H1 (cell line): ENCODE results near the gene GBP5. TPM values are rescaled to one million over a fixed set of nuclear protein-coding genes. Genes with fewer than 3 reads are reported as not detected.

Source experiments
- CTCF ChIA-PET: fragments of 300-600 bp; sonication (Branson Sonifier 250); formaldehyde crosslinking; loops from one replicate; lab custom pipeline; 2021; ENCODE audit not compliant: partially characterized antibody; lab: Charles Lee
- POLR2A ChIA-PET: fragments of 300-600 bp; sonication (Branson Sonifier 250); formaldehyde crosslinking; loops from one replicate; lab custom pipeline; 2021; ENCODE audit warnings: inconsistent platforms; ENCODE audit not compliant: partially characterized antibody; lab: Charles Lee
- DNase-seq, 2 experiments: peaks; one replicate each; pipeline versions ENCODE4 v3.0.0 to v3.0.0-alpha.2; 2010 to 2022; ENCODE audit warnings: low spot score in 2 of 2, low read depth in 1 of 2, mixed read lengths in 1 of 2
- FAIRE-seq: peaks from 2 replicates; lab custom pipeline; 2011; peaks lifted over from hg19 to GRCh38; lab: Jason Lieb, UNC
- H2AFZ ChIP-seq: 2 replicates; pipeline ENCODE4 v1.8.1; 2012; ENCODE audit warnings: low read length, inconsistent platforms
- H2AK5ac ChIP-seq: 2 replicates; pipeline ENCODE4 v1.6.1; 2013; ENCODE audit warnings: low read depth, low read length
- H2BK120ac ChIP-seq: replicated peaks from 2 replicates; pipeline ENCODE3; 2013; ENCODE audit warnings: low read depth, low read length, inconsistent platforms
- H2BK12ac ChIP-seq: 2 replicates; pipeline ENCODE4 v1.6.1; 2013; ENCODE audit warnings: low read depth, low read length
- H2BK15ac ChIP-seq: 2 replicates; pipeline ENCODE4 v1.6.1; 2013; ENCODE audit warnings: low read length
- H2BK20ac ChIP-seq: 2 replicates; pipeline ENCODE4 v1.6.1; 2013; ENCODE audit warnings: low read length
- H2BK5ac ChIP-seq: 2 replicates; pipeline ENCODE4 v1.6.1; 2013; ENCODE audit warnings: low read depth, low read length
- H3K14ac ChIP-seq: 2 replicates; pipeline ENCODE4 v1.6.1; 2013; ENCODE audit warnings: inconsistent platforms; ENCODE audit not compliant: insufficient read length
- H3K18ac ChIP-seq: 2 replicates; pipeline ENCODE4 v1.6.1; 2013; ENCODE audit warnings: low read length; ENCODE audit errors: extremely low read depth
- H3K23ac ChIP-seq: 2 replicates; pipeline ENCODE4 v1.6.1; 2013; ENCODE audit warnings: inconsistent platforms; ENCODE audit not compliant: insufficient read length
- H3K23me2 ChIP-seq: 2 replicates; pipeline ENCODE4 v1.6.1; 2013; ENCODE audit warnings: low read depth, low read length
- H3K27ac ChIP-seq: 2 replicates; pipeline ENCODE4 v1.6.1; 2011; ENCODE audit warnings: low read depth, low read length, inconsistent platforms
- H3K27me3 ChIP-seq, 4 experiments: replicated peaks in 1 of 4; 1 replicate in 1 of 4; 2 replicates in 3 of 4; pipeline versions ENCODE4 v1.6.1 to v1.8.1; 2011 to 2013; ENCODE audit warnings: low read length in 3 of 4, mild to moderate bottlenecking in 3 of 4, inconsistent platforms in 2 of 4, mixed read lengths in 2 of 4, moderate library complexity in 1 of 4; ENCODE audit not compliant: control insufficient read depth in 3 of 4, insufficient read depth in 3 of 4; ENCODE audit errors: extremely low read depth in 1 of 4
- H3K36me3 ChIP-seq, 4 experiments: 2 replicates each; pipeline versions ENCODE4 v1.6.1 to v1.8.1; 2011 to 2013; ENCODE audit warnings: mild to moderate bottlenecking in 4 of 4, low read length in 3 of 4, moderate library complexity in 2 of 4, control low read depth in 1 of 4, inconsistent platforms in 1 of 4; ENCODE audit not compliant: insufficient read depth in 4 of 4, control insufficient read depth in 2 of 4
- H3K4ac ChIP-seq: replicated peaks from 2 replicates; pipeline ENCODE3; 2013; ENCODE audit warnings: low read length, low read depth, mixed read lengths, inconsistent platforms; ENCODE audit not compliant: insufficient read length
- H3K4me1 ChIP-seq, 4 experiments: replicated peaks in 1 of 4; 1 replicate in 1 of 4; 2 replicates in 3 of 4; pipeline versions ENCODE4 v1.6.1 to v1.8.1; 2011 to 2013; ENCODE audit warnings: low read length in 3 of 4, inconsistent platforms in 2 of 4, mixed read lengths in 1 of 4; ENCODE audit not compliant: insufficient read depth in 4 of 4, control insufficient read depth in 3 of 4
- H3K4me2 ChIP-seq, 2 experiments: 2 replicates each; pipeline versions ENCODE4 v1.6.1 to v1.8.1; 2011 to 2013; ENCODE audit warnings: low read depth in 2 of 2, low read length in 2 of 2, control low read depth in 1 of 2, inconsistent platforms in 1 of 2, mild to moderate bottlenecking in 1 of 2; ENCODE audit not compliant: insufficient read depth in 1 of 2
- H3K4me3 ChIP-seq, 4 experiments: fragments of 200-600, 300-600 bp in 1 of 4; sonication (generic), shearing (Covaris generic), sonication (Bioruptor Twin) in 1 of 4; 2 replicates each; pipeline versions ENCODE4 v1.5.1 to v1.8.1; 2011 to 2016; ENCODE audit warnings: low read length in 4 of 4, low read depth in 3 of 4, control low read depth in 2 of 4, inconsistent platforms in 2 of 4, mild to moderate bottlenecking in 2 of 4, mixed read lengths in 1 of 4, moderate library complexity in 1 of 4; ENCODE audit not compliant: insufficient read depth in 2 of 4; ENCODE audit errors: extremely low read depth in 1 of 4
- H3K56ac ChIP-seq: replicated peaks from 2 replicates; pipeline ENCODE3; 2013; ENCODE audit warnings: low read depth, mild to moderate bottlenecking, mixed read lengths, low read length, inconsistent platforms; ENCODE audit not compliant: insufficient read length
- H3K79me1 ChIP-seq: 2 replicates; pipeline ENCODE4 v1.6.1; 2013; ENCODE audit warnings: low read depth, low read length, control low read depth
- H3K79me2 ChIP-seq, 2 experiments: 2 replicates each; pipeline versions ENCODE4 v1.6.1 to v1.8.1; 2012 to 2013; ENCODE audit warnings: low read length in 2 of 2, mild to moderate bottlenecking in 2 of 2, inconsistent platforms in 1 of 2; ENCODE audit not compliant: insufficient read depth in 2 of 2, control insufficient read depth in 1 of 2
- H3K9ac ChIP-seq, 4 experiments: replicated peaks in 1 of 4; 1 replicate in 1 of 4; 2 replicates in 3 of 4; pipeline versions ENCODE4 v1.6.1 to v1.8.1; 2011 to 2013; ENCODE audit warnings: low read depth in 3 of 4, low read length in 3 of 4, control low read depth in 2 of 4, mild to moderate bottlenecking in 2 of 4, moderate library complexity in 2 of 4, inconsistent platforms in 1 of 4; ENCODE audit errors: extremely low read depth in 1 of 4
- H3K9me3 ChIP-seq, 2 experiments: 2 replicates each; pipeline versions ENCODE4 v1.6.1 to v1.8.1; 2012 to 2013; ENCODE audit warnings: mild to moderate bottlenecking in 2 of 2, moderate library complexity in 2 of 2, control low read depth in 1 of 2, inconsistent platforms in 1 of 2, low read depth in 1 of 2, low read length in 1 of 2, mixed read lengths in 1 of 2; ENCODE audit not compliant: insufficient read depth in 2 of 2
- H4K20me1 ChIP-seq, 2 experiments: replicated peaks in 1 of 2; 2 replicates each; pipeline versions ENCODE3 to v1.8.1; 2011 to 2013; ENCODE audit warnings: inconsistent platforms in 2 of 2, low read length in 2 of 2, mild to moderate bottlenecking in 1 of 2; ENCODE audit not compliant: insufficient read depth in 2 of 2, control insufficient read depth in 1 of 2
- H4K5ac ChIP-seq: 2 replicates; pipeline ENCODE4 v1.6.1; 2013; ENCODE audit warnings: low read length, low read depth, mixed read lengths, inconsistent platforms; ENCODE audit not compliant: insufficient read length
- H4K8ac ChIP-seq: 2 replicates; pipeline ENCODE4 v1.8.0; 2013; ENCODE audit warnings: mild to moderate bottlenecking, moderate library complexity, low read length, inconsistent platforms; ENCODE audit not compliant: insufficient read depth; ENCODE audit errors: extremely low read depth
- H4K91ac ChIP-seq: replicated peaks from 2 replicates; pipeline ENCODE3; 2013; ENCODE audit warnings: low read length, mixed read lengths, inconsistent platforms; ENCODE audit not compliant: insufficient read length
- CBX8 ChIP-seq: fragments of 300-800, 300-1000 bp; sonication (generic); IDR thresholded peaks from 2 replicates; pipeline ENCODE4 v1.7.1; 2016; ENCODE audit warnings: low read depth, low read length, borderline replicate concordance
- CREB1 ChIP-seq: IDR thresholded peaks from 2 replicates; pipeline ENCODE4 v1.6.1; 2012; ENCODE audit warnings: inconsistent platforms
- HDAC2 ChIP-seq, 2 experiments: fragments of 300-600 bp in 1 of 2; sonication (generic) in 1 of 2; IDR thresholded peaks; 2 replicates each; pipeline ENCODE4 v1.6.1; 2011 to 2012; ENCODE audit warnings: low read depth in 2 of 2, low read length in 2 of 2, mild to moderate bottlenecking in 2 of 2, moderate library complexity in 2 of 2, borderline replicate concordance in 1 of 2, inconsistent platforms in 1 of 2
- JUN ChIP-seq: IDR thresholded peaks from 2 replicates; pipeline ENCODE4 v1.6.1; 2011; ENCODE audit warnings: low read depth, mild to moderate bottlenecking, improper control_type of control experiment, low read length
- POU5F1 ChIP-seq: IDR thresholded peaks from 2 replicates; pipeline ENCODE4 v1.6.1; 2011; ENCODE audit warnings: low read depth, mild to moderate bottlenecking, low read length, moderate library complexity
- SIX5 ChIP-seq: IDR thresholded peaks from 2 replicates; pipeline ENCODE4 v1.6.1; 2011; ENCODE audit warnings: mild to moderate bottlenecking, low read depth, low read length
- SP2 ChIP-seq: IDR thresholded peaks from 2 replicates; pipeline ENCODE4 v1.6.1; 2012; ENCODE audit warnings: mild to moderate bottlenecking, low read length, inconsistent platforms
- TBP ChIP-seq: IDR thresholded peaks from 2 replicates; pipeline ENCODE4 v1.6.1; 2011; ENCODE audit warnings: low read depth, low read length, improper control_type of control experiment
- TEAD4 ChIP-seq: IDR thresholded peaks from 2 replicates; pipeline ENCODE4 v1.6.1; 2012; ENCODE audit warnings: low read depth, low read length, inconsistent platforms, mixed read lengths
- USF2 ChIP-seq: IDR thresholded peaks from 2 replicates; pipeline ENCODE4 v1.6.1; 2011; ENCODE audit warnings: low read length, improper control_type of control experiment
- WGBS, 2 experiments: shearing (Covaris generic) in 1 of 2; methylation state at CpG; one replicate each; pipeline versions ENCODE4 v1.1.6 to v1.1.7; 2013 to 2015; ENCODE audit warnings: low lambda C conversion rate in 2 of 2, mixed read lengths in 2 of 2, inconsistent platforms in 1 of 2, low coverage in 1 of 2, missing lambda C conversion rate in 1 of 2; ENCODE audit not compliant: insufficient replicate concordance in 2 of 2, insufficient coverage in 1 of 2, insufficient read length in 1 of 2; ENCODE audit errors: extremely low coverage in 1 of 2, missing lambda C conversion rate in 1 of 2; 5-methylcytosine and 5-hydroxymethylcytosine counted together
- polyA plus RNA-seq, 7 experiments: library from polyadenylated mRNA; depleted of rRNA in 3 of 7; stranded (reverse) in 5 of 7; unstranded in 2 of 7; fragments of >200 nt in 5 of 7; fragments of 200-250 nt in 2 of 7; gene quantifications; 1 replicate in 5 of 7; 2 replicates in 1 of 7; 4 replicates in 1 of 7; pipeline versions ENCODE4 v1.2.1 to v1.2.3, GENCODE V29; 2011 to 2013; ENCODE audit warnings: missing spikeins in 2 of 7, mixed read lengths in 2 of 7
- total RNA-seq: library from RNA; stranded (reverse); fragmentation: NEBNext Ultra II Directional; extraction: Animal tissue kit (Norgen Biotek cat#: 25700); gene quantifications from 2 replicates; pipeline ENCODE4 v1.2.1, GENCODE V29; 2021

The GBP5 gene
- total and polyA plus RNA-seq, 2 of the 8 experiments (the other 6 are each of a cell fraction or from before 2014, with no cell fraction given): not detected

DNA sequence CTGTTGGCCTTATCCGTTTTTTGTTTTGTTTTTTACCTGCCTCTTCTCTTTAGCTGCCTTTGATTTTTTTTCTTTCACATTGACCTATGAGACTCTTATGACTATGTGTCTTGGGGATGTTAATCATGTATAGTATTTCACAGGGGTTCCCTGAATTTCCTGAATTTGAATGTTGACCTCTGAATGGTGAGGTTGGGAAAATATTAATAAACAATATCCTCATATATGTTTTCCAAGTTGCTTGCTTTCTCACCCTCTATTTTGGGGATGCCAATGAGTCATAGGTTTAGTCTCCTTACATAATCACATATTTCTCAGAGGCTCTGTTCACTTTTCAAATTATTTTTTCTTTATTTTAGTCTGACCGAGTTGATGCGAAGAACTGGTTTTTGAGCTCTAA, 29.6 kb downstream of the GBP5 start:
- H3K27ac ChIP-seq: no peak overlapping the region
- 82% methylated on average over 3 of the region's 3 CpGs; no CpG with 5 or more reads in 1 of the 2 experiments for WGBS, 2 experiments
- no peaks in the 10 kb centered on the region for H3K27me3 ChIP-seq
- H3K9me3 ChIP-seq: no peaks in the 10 kb centered on the region; a peak in 1 of 4 replicates
- no peaks in the 10 kb centered on the region for H3K79me1 ChIP-seq
- POLR2A ChIA-PET: no interaction called here
- H4K5ac ChIP-seq: no peak overlapping the region
- H3K56ac ChIP-seq: no peak overlapping the region
- FAIRE-seq (no peak), DNase-seq (no peak)
- H3K79me2 ChIP-seq: no peaks in the 10 kb centered on the region
- no peaks in the 10 kb centered on the region for H3K36me3 ChIP-seq
- H2BK120ac ChIP-seq: no peak overlapping the region
- H3K23ac ChIP-seq: no peak overlapping the region
- H2AK5ac ChIP-seq: no peak overlapping the region
- no peak overlapping the region for H2BK12ac ChIP-seq
- H3K4me3 ChIP-seq: no peak overlapping the region
- H4K8ac ChIP-seq: no peak overlapping the region
- CTCF ChIA-PET: no interaction called here
- no peak overlapping the region for H2BK20ac ChIP-seq
- H3K18ac ChIP-seq: no peak overlapping the region
- no peak overlapping the region for H3K9ac ChIP-seq
- H3K4ac ChIP-seq: no peak overlapping the region
- H4K91ac ChIP-seq: no peak overlapping the region
- no peak overlapping the region for H2AFZ ChIP-seq
- H3K4me2 ChIP-seq: no peak overlapping the region
- H4K20me1 ChIP-seq: no peaks in the 10 kb centered on the region
- H2BK15ac ChIP-seq: no peak overlapping the region
- H3K4me1 ChIP-seq: peaks cover 0 to 7% (median 0%) of the 10 kb centered on the region in 4 experiments; a peak in 1 of 7 replicates
- H2BK5ac ChIP-seq: no peak overlapping the region
- H3K14ac ChIP-seq: no peak overlapping the region
- H3K23me2 ChIP-seq: no peaks in the 10 kb centered on the region
- TF ChIP-seq SP2: no peak
- no peak for TF ChIP-seq SIX5
- no peak for TF ChIP-seq CBX8
- no peak for TF ChIP-seq TBP
- TF ChIP-seq JUN: no peak
- no peak for TF ChIP-seq TEAD4
- no peak for TF ChIP-seq HDAC2 (IDR thresholded peaks at IDR 0.05; ENCODE audit: borderline replicate concordance in 1 of 2, low read depth in 2 of 2, low read length in 2 of 2)
- no peak for TF ChIP-seq CREB1
- TF ChIP-seq USF2: no peak
- TF ChIP-seq POU5F1: no peak
